HEK293T (cell line): ENCODE data around the gene UGT1A10.

Experiments used
- ARNT ChIP-seq: fragments of 450-650 bp; IDR thresholded peaks from 2 replicates; pipeline ENCODE4 v1.6.1; 2017; ENCODE audit warnings: mild to moderate bottlenecking
- BHLHE40 ChIP-seq: fragments of 450-650 bp; IDR thresholded peaks from 2 replicates; pipeline ENCODE4 v1.6.1; 2016; ENCODE audit warnings: mild to moderate bottlenecking, moderate library complexity, borderline replicate concordance
- CTBP1 ChIP-seq: fragments of 450-650 bp; IDR thresholded peaks from 2 replicates; pipeline ENCODE4 v1.6.1; 2016; ENCODE audit warnings: borderline replicate concordance
- FOXA1 ChIP-seq: fragments of 450-650 bp; IDR thresholded peaks from 2 replicates; pipeline ENCODE4 v1.6.1; 2016; ENCODE audit warnings: mild to moderate bottlenecking
- FOXK2 ChIP-seq: fragments of 450-650 bp; IDR thresholded peaks from 2 replicates; pipeline ENCODE4 v1.6.1; 2016; ENCODE audit warnings: mild to moderate bottlenecking
- FOXM1 ChIP-seq: fragments of 450-650 bp; IDR thresholded peaks from 2 replicates; pipeline ENCODE4 v1.6.1; 2017; ENCODE audit warnings: mild to moderate bottlenecking, borderline replicate concordance
- HDGF ChIP-seq: fragments of 450-650 bp; IDR thresholded peaks from 2 replicates; pipeline ENCODE4 v1.6.1; 2017; ENCODE audit warnings: antibody characterized with exemption, borderline replicate concordance
- L3MBTL2 ChIP-seq: fragments of 450-650 bp; conservative IDR thresholded peaks from 2 replicates; pipeline ENCODE4 v1.6.1; 2016; ENCODE audit warnings: mild to moderate bottlenecking
- NFRKB ChIP-seq: fragments of 450-650 bp; IDR thresholded peaks from 2 replicates; pipeline ENCODE4 v1.6.1; 2016; ENCODE audit warnings: mild to moderate bottlenecking, moderate library complexity
- PKNOX1 ChIP-seq: fragments of 450-650 bp; IDR thresholded peaks from 2 replicates; pipeline ENCODE4 v1.6.1; 2016
- SP1 ChIP-seq: fragments of 450-650 bp; IDR thresholded peaks from 2 replicates; pipeline ENCODE4 v1.6.1; 2017
- SUZ12 ChIP-seq: fragments of 450-650 bp; IDR thresholded peaks from 2 replicates; pipeline ENCODE4 v1.6.1; 2016; ENCODE audit warnings: mild to moderate bottlenecking
- TARDBP ChIP-seq: fragments of 450-650 bp; IDR thresholded peaks from 2 replicates; pipeline ENCODE4 v1.6.1; 2016
- ZNF384 ChIP-seq: fragments of 450-650 bp; IDR thresholded peaks from 2 replicates; pipeline ENCODE4 v1.6.1; 2016

DNA sequence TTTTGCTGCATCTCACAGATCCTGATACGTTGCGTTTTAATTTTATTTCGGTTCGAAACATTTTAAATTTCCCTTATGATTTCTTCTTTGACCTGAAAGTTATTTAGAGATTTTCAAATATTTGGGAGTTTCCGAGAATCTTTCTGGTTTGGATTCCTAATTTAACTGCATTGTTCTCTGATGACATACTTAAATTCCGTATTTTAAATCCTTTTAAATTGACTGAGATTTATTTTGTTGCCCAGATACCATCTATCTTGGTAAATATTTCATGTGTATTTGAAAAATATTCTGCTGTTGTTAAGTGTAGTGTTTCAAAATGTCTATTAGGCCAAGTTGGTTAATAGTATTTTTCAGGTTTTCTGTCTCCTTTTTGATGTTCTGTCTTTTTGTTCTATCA lies 179.6 kb downstream of the UGT1A10 start:
- TF ChIP-seq TARDBP (no peak), FOXA1 (no peak), SP1 (no peak), SUZ12 (no peak), HDGF (no peak), FOXK2 (no peak), ARNT (no peak), FOXM1 (no peak), NFRKB (no peak), ZNF384 (no peak), BHLHE40 (no peak), PKNOX1 (no peak), CTBP1 (no peak), L3MBTL2 (no peak)
